Transverse colon (tissue), 4 donors: ENCODE results near the gene HOXB1. TPM values are rescaled to one million over a fixed set of nuclear protein-coding genes. Genes with fewer than 3 reads are reported as not detected.

Experiments
- DNase-seq: peaks from one replicate; pipeline ENCODE4 v3.0.0-alpha.2; 2019
- H3K27ac ChIP-seq, 4 donors: fragments of 200-600 bp; sonication (generic); 2 replicates each; pipeline ENCODE4 v1.5.1; 2016 to 2018; ENCODE audit warnings: inconsistent platforms in 4 of 4
- H3K27me3 ChIP-seq: fragments of 200-600 bp; sonication (generic); 2 replicates; pipeline ENCODE4 v1.5.1; 2017; ENCODE audit warnings: inconsistent platforms
- H3K36me3 ChIP-seq, 4 donors: fragments of 200-600 bp; sonication (generic); 2 replicates each; pipeline ENCODE4 v1.5.1; 2017 to 2019; ENCODE audit warnings: inconsistent platforms in 4 of 4
- H3K4me1 ChIP-seq, 4 donors: fragments of 200-600 bp; sonication (generic); 2 replicates each; pipeline ENCODE4 v1.5.1; 2017 to 2020; ENCODE audit warnings: inconsistent platforms in 4 of 4
- H3K4me3 ChIP-seq, 4 donors: fragments of 200-600 bp; sonication (generic); 1 replicate in 1 of 4; 2 replicates in 3 of 4; pipeline versions ENCODE4 v1.5.1 to v1.6.1; 2017 to 2019; ENCODE audit warnings: inconsistent platforms in 4 of 4
- H3K9me3 ChIP-seq, 2 donors: fragments of 200-600 bp; sonication (generic); 2 replicates each; pipeline ENCODE4 v1.5.1; 2017 to 2019; ENCODE audit warnings: inconsistent platforms in 2 of 2
- CTCF ChIP-seq, 5 experiments: fragments of 200-600 bp in 3 of 5; fragments of 450-650 bp in 2 of 5; sonication (generic) in 3 of 5; IDR thresholded peaks; 1 replicate in 2 of 5; 2 replicates in 3 of 5; pipeline ENCODE4 v1.5.1; 2016 to 2017; ENCODE audit warnings: antibody characterized with exemption in 5 of 5, inconsistent platforms in 3 of 5, mild to moderate bottlenecking in 2 of 5, moderate library complexity in 1 of 5
- EP300 ChIP-seq: sonication (generic); formaldehyde crosslinking; IDR thresholded peaks from one replicate; pipeline ENCODE4 v1.6.1; 2017; ENCODE audit warnings: antibody characterized with exemption, low read depth
- POLR2A ChIP-seq: fragments of 450-650 bp; IDR thresholded peaks from one replicate; pipeline ENCODE4 v1.6.1; 2016; ENCODE audit warnings: antibody characterized with exemption, mild to moderate bottlenecking, moderate library complexity
- POLR2AphosphoS5 ChIP-seq, 3 donors: sonication (generic); formaldehyde crosslinking; IDR thresholded peaks; one replicate each; pipeline ENCODE4 v1.6.1; 2016; ENCODE audit warnings: antibody characterized with exemption in 3 of 3
- WGBS, 2 donors: methylation state at CpG; one replicate each; pipeline ENCODE4 v1.1.5; 2018; ENCODE audit warnings: low coverage in 1 of 2; 5-methylcytosine and 5-hydroxymethylcytosine counted together
- in situ Hi-C, 4 donors: fragments of 200-750 bp; cut with MboI; loops; one replicate each; pipeline versions ENCODE4 v1.15.0 to v1.15.1; 2017; ENCODE audit warnings: low sequenced_read_pairs in 3 of 4, low pct_ligation_motif_present in 1 of 4, low pct_unique_long_range_greater_than_20kb in 1 of 4
- intact Hi-C: fragments of 100-400 bp; cut with DNase I; formaldehyde crosslinking; loops from one replicate; pipeline ENCODE4 v1.15.1; 2023; ENCODE audit warnings: low total_unique reads
- total RNA-seq, 4 donors: library from RNA; depleted of rRNA; stranded (reverse); fragments of >200 nt; gene quantifications; one replicate each; pipeline ENCODE4 v1.1.0, GENCODE V29; 2016

Gene HOXB1
- total RNA-seq, 4 donors from 2014 or later: not detected

- DNase-seq: no peak
- intact Hi-C loops (no loop called here), in situ Hi-C loops (no loop called here)
- Histone ChIP-seq H3K27ac (peak overlapping the region; percentile 89 to 95 (median 94)), H3K27me3 (no peaks in the 10 kb centered on the region), H3K4me3 (no peak overlapping the region), H3K9me3 (no peaks in the 10 kb centered on the region), H3K4me1 (peaks cover 43 to 95% (median 74%) of the 10 kb centered on the region in 4 donors), H3K36me3 (no peaks in the 10 kb centered on the region)
- TF ChIP-seq POLR2A (no peak), POLR2AphosphoS5 (IDR thresholded peaks at IDR 0.05) (peak in 1 of 3 donors; percentile 21), EP300 (no peak)
- WGBS, 2 donors: 29 to 68% methylated on average over 1 to 14 of the region's 14 CpGs
Measured at GRCh38 chr17:48559840-48560817, 29.3 kb upstream of the HOXB1 start.

- no peak for DNase-seq
- Histone ChIP-seq H3K36me3 (no peaks in the 10 kb centered on the region), H3K4me3 (no peak overlapping the region), H3K4me1 (peaks cover 43 to 93% (median 74%) of the 10 kb centered on the region in 4 donors), H3K27me3 (no peaks in the 10 kb centered on the region), H3K9me3 (no peaks in the 10 kb centered on the region), H3K27ac (peak overlapping the region; percentile 89 to 95 (median 94))
- in situ Hi-C loops (no loop called here), intact Hi-C loops (no loop called here)
- TF ChIP-seq POLR2A (no peak), POLR2AphosphoS5 (IDR thresholded peaks at IDR 0.05) (no peak), CTCF (IDR thresholded peaks at IDR 0.05) (no peak)
- 73 to 76% methylated on average over 8 to 16 of the region's 16 CpGs for WGBS, 2 donors
Measured at GRCh38 chr17:48559122-48559839, 28.5 kb upstream of the HOXB1 start.

GRCh38 chr17:48558831-48559121 lies 28.0 kb upstream of the HOXB1 start:
- intact Hi-C loops (no loop called here), in situ Hi-C loops (no loop called here)
- 72 to 86% methylated on average over 2 of the region's 2 CpGs for WGBS, 2 donors
- DNase-seq: no peak
- no peaks in the 10 kb centered on the region for H3K9me3 ChIP-seq
- TF ChIP-seq POLR2AphosphoS5 (IDR thresholded peaks at IDR 0.05): no peak
- TF ChIP-seq EP300: no peak
- no peak for TF ChIP-seq CTCF (IDR thresholded peaks at IDR 0.05)
- no peak for TF ChIP-seq POLR2A
- peak overlapping the region; percentile 89 to 95 (median 94) for H3K27ac ChIP-seq
- H3K27me3 ChIP-seq: no peaks in the 10 kb centered on the region
- H3K4me3 ChIP-seq: no peak overlapping the region
- H3K36me3 ChIP-seq: no peaks in the 10 kb centered on the region
- peaks cover 45 to 92% (median 74%) of the 10 kb centered on the region in 4 donors for H3K4me1 ChIP-seq

GRCh38 chr17:48558057-48558830 lies 27.4 kb upstream of the HOXB1 start:
- WGBS, 2 donors: 79% methylated on average over 13 of the region's 13 CpGs; no CpG with 5 or more reads in 1 of the 2 donors
- Histone ChIP-seq H3K4me1 (peaks cover 49 to 92% (median 72%) of the 10 kb centered on the region in 4 donors), H3K36me3 (no peaks in the 10 kb centered on the region), H3K27me3 (no peaks in the 10 kb centered on the region), H3K4me3 (no peak overlapping the region), H3K9me3 (no peaks in the 10 kb centered on the region), H3K27ac (peak overlapping the region; percentile 89 to 95 (median 94))
- intact Hi-C loops (no loop called here), in situ Hi-C loops (no loop called here)
- no peak for DNase-seq
- TF ChIP-seq POLR2AphosphoS5 (IDR thresholded peaks at IDR 0.05) (no peak), EP300 (no peak), POLR2A (no peak)
